Measurements from ENCODE around the gene RTCA.
"Not testable (repeated sequence)": the region's sequence is repeated elsewhere in the genome, so short reads cannot be mapped to it uniquely, and the experiment has no call there.

The RTCA gene

GRCh38 chr1:100268202-100268601 is 2.2 kb downstream of the RTCA start:
- Histone ChIP-seq H3K27me3 (no peaks in the 10 kb centered on the region), H4K20me1 (peaks cover 0 to 50% (median 18%) of the 10 kb centered on the region in 11 experiments; a peak in 10 of 22 replicates), H3K4me2 (peak overlapping the region; percentile 84 to 98 (median 91); a peak in 20 of 22 replicates), H3K9ac (peak overlapping the region in 2 of 11 experiments; percentile 25 to 93; a peak in 2 of 22 replicates), H3K9me3 (replicated peaks in 1 of 11) (peaks cover 5 to 19% (median 15%) of the 10 kb centered on the region in 11 experiments; a peak in 19 of 22 replicates), H3K4me3 (peak overlapping the region in 1 of 10 experiments; percentile 90; a peak in 5 of 20 replicates), H3K36me3 (peaks cover 55 to 77% (median 60%) of the 10 kb centered on the region in 11 experiments), H3K4me1 (peaks cover 17 to 51% (median 28%) of the 10 kb centered on the region in 10 experiments), H3K27ac (no peak overlapping the region)
- TF ChIP-seq Cebpa-rat (IDR thresholded peaks at IDR 0.05), result no peak

GRCh38 chr1:100277866-100278265 is 11.8 kb downstream of the RTCA start:
- H3K9me3 ChIP-seq (replicated peaks in 1 of 11), result no peaks in the 10 kb centered on the region

GRCh38 chr1:100279358-100279923 is 13.4 kb downstream of the RTCA start:
- Histone ChIP-seq H3K27me3 (no peaks in the 10 kb centered on the region), H3K36me3 (peaks cover 98 to 100% (median 100%) of the 10 kb centered on the region in 11 experiments), H3K4me1 (no peaks in the 10 kb centered on the region), H3K27ac (no peak overlapping the region), H4K20me1 (peaks cover 0 to 68% (median 13%) of the 10 kb centered on the region in 11 experiments; a peak in 10 of 22 replicates), H3K4me3 (no peak overlapping the region), H3K9me3 (replicated peaks in 1 of 11) (no peaks in the 10 kb centered on the region), H3K9ac (no peak overlapping the region), H3K4me2 (no peak overlapping the region)
- TF ChIP-seq Cebpa-rat (IDR thresholded peaks at IDR 0.05), result no peak

More at GRCh38 chr1:100277866-100278265, 11.8 kb downstream of the RTCA start:
- peaks cover 97 to 100% (median 100%) of the 10 kb centered on the region in 11 experiments for H3K36me3 ChIP-seq
- H4K20me1 ChIP-seq, result peaks cover 0 to 81% (median 13%) of the 10 kb centered on the region in 11 experiments; a peak in 10 of 22 replicates
- no peaks in the 10 kb centered on the region for H3K27me3 ChIP-seq
- H3K27ac ChIP-seq, result no peak overlapping the region
- no peak overlapping the region for H3K9ac ChIP-seq
- TF ChIP-seq Cebpa-rat (IDR thresholded peaks at IDR 0.05), result no peak
- H3K4me2 ChIP-seq, result no peak overlapping the region
- no peaks in the 10 kb centered on the region for H3K4me1 ChIP-seq
- no peak overlapping the region for H3K4me3 ChIP-seq

GRCh38 chr1:100279954-100280682 is 14.1 kb downstream of the RTCA start:
- peaks cover 98 to 100% (median 100%) of the 10 kb centered on the region in 11 experiments for H3K36me3 ChIP-seq
- H3K9ac ChIP-seq, result no peak overlapping the region
- H3K4me2 ChIP-seq, result no peak overlapping the region
- no peaks in the 10 kb centered on the region for H3K9me3 ChIP-seq (replicated peaks in 1 of 11)
- H3K27ac ChIP-seq, result no peak overlapping the region
- H3K27me3 ChIP-seq, result no peaks in the 10 kb centered on the region
- no peak for TF ChIP-seq Cebpa-rat (IDR thresholded peaks at IDR 0.05)
- no peak overlapping the region for H3K4me3 ChIP-seq
- no peaks in the 10 kb centered on the region for H3K4me1 ChIP-seq
- peaks cover 0 to 71% (median 13%) of the 10 kb centered on the region in 11 experiments; a peak in 10 of 22 replicates for H4K20me1 ChIP-seq

- H3K9ac ChIP-seq, result no peak overlapping the region
- no peak overlapping the region for H3K4me3 ChIP-seq
- H3K27me3 ChIP-seq, result no peaks in the 10 kb centered on the region
- H3K27ac ChIP-seq, result no peak overlapping the region
- no peak overlapping the region for H3K4me2 ChIP-seq
- no peaks in the 10 kb centered on the region for H3K4me1 ChIP-seq
- no peaks in the 10 kb centered on the region for H3K9me3 ChIP-seq (replicated peaks in 1 of 11)
- peaks cover 98 to 100% (median 99%) of the 10 kb centered on the region in 11 experiments for H3K36me3 ChIP-seq
- no peak for TF ChIP-seq Cebpa-rat (IDR thresholded peaks at IDR 0.05)
- H4K20me1 ChIP-seq, result peaks cover 0 to 52% (median 8%) of the 10 kb centered on the region in 11 experiments; a peak in 10 of 22 replicates
Measured at GRCh38 chr1:100284591-100284990, 18.6 kb downstream of the RTCA start.

GRCh38 chr1:100287162-100287561 is 21.1 kb downstream of the RTCA start:
- Histone ChIP-seq H3K4me1 (no peaks in the 10 kb centered on the region), H3K4me3 (no peak overlapping the region), H3K27me3 (no peaks in the 10 kb centered on the region), H3K4me2 (no peak overlapping the region), H3K9me3 (replicated peaks in 1 of 11) (no peaks in the 10 kb centered on the region), H3K9ac (no peak overlapping the region), H4K20me1 (peaks cover 0 to 34% (median under 1%) of the 10 kb centered on the region in 11 experiments; a peak in 6 of 22 replicates), H3K27ac (no peak overlapping the region), H3K36me3 (peaks cover 98 to 100% (median 99%) of the 10 kb centered on the region in 11 experiments)
- TF ChIP-seq Cebpa-rat (IDR thresholded peaks at IDR 0.05), result no peak

- Histone ChIP-seq H3K4me3 (no peak overlapping the region), H3K4me1 (no peaks in the 10 kb centered on the region), H3K4me2 (no peak overlapping the region), H4K20me1 (peaks cover 0 to 23% (median 0%) of the 10 kb centered on the region in 11 experiments; a peak in 5 of 22 replicates), H3K27ac (no peak overlapping the region), H3K9me3 (replicated peaks in 1 of 11) (no peaks in the 10 kb centered on the region), H3K27me3 (no peaks in the 10 kb centered on the region), H3K36me3 (peaks cover 79 to 100% (median 89%) of the 10 kb centered on the region in 11 experiments), H3K9ac (no peak overlapping the region)
- no peak for TF ChIP-seq Cebpa-rat (IDR thresholded peaks at IDR 0.05)
Measured at GRCh38 chr1:100290291-100290690, 24.3 kb downstream of the RTCA start.

- no peaks in the 10 kb centered on the region for H3K27me3 ChIP-seq
- H3K4me1 ChIP-seq, result no peaks in the 10 kb centered on the region
- H3K4me3 ChIP-seq, result no peak overlapping the region
- no peak for TF ChIP-seq Cebpa-rat (IDR thresholded peaks at IDR 0.05)
- H3K36me3 ChIP-seq, result peaks cover 59 to 93% (median 69%) of the 10 kb centered on the region in 11 experiments
- H3K4me2 ChIP-seq, result no peak overlapping the region
- H3K9me3 ChIP-seq (replicated peaks in 1 of 11), result peaks cover 0 to 5% (median 0%) of the 10 kb centered on the region in 11 experiments; a peak in 3 of 22 replicates
- no peak overlapping the region for H3K27ac ChIP-seq
- no peak overlapping the region for H3K9ac ChIP-seq
- peaks cover 0 to 21% (median 0%) of the 10 kb centered on the region in 11 experiments; a peak in 4 of 22 replicates for H4K20me1 ChIP-seq
Measured at GRCh38 chr1:100292711-100293110, 26.7 kb downstream of the RTCA start.

- Histone ChIP-seq H3K27ac (no peak overlapping the region), H3K27me3 (no peaks in the 10 kb centered on the region)
- peak in 4 of 11 experiments; percentile 25 to 75 (median 45); a peak in 3 of 22 replicates for TF ChIP-seq Cebpa-rat (IDR thresholded peaks at IDR 0.05)
Measured at GRCh38 chr1:100296140-100296539, 30.1 kb downstream of the RTCA start.

GRCh38 chr1:100296997-100297396 is 31.0 kb downstream of the RTCA start:
- H3K27ac ChIP-seq; H4K20me1 ChIP-seq; H3K9me3 ChIP-seq (replicated peaks in 1 of 11); H3K9ac ChIP-seq; H3K4me2 ChIP-seq; H3K27me3 ChIP-seq; H3K4me3 ChIP-seq; H3K4me1 ChIP-seq: not testable (repeated sequence)
- peaks cover 16 to 51% (median 26%) of the 10 kb centered on the region in 11 experiments for H3K36me3 ChIP-seq

More at GRCh38 chr1:100296140-100296539, 30.1 kb downstream of the RTCA start:
- Histone ChIP-seq H4K20me1 (peaks cover 0 to 3% (median 0%) of the 10 kb centered on the region in 11 experiments; a peak in 1 of 22 replicates), H3K4me1 (0 out of 20 replicates have a peak, but pooled peaks cover 0 to 5% (median 0%) of the 10 kb centered on the region in 10 experiments), H3K36me3 (peaks cover 25 to 59% (median 35%) of the 10 kb centered on the region in 11 experiments), H3K9me3 (replicated peaks in 1 of 11) (peaks cover 0 to 5% (median 0%) of the 10 kb centered on the region in 11 experiments; a peak in 3 of 22 replicates), H3K9ac (no peak overlapping the region), H3K4me3 (no peak overlapping the region), H3K4me2 (no peak overlapping the region)

Measured in BLaER1 treated with 17β-estradiol and CSF1 and Interleukin-3, amounts not matched to agents 10 nM and 100 nM (cell line).